Right renal cortex interstitium (tissue), 3 donors: Measurements from ENCODE around the gene CARD19. TPM values are rescaled to one million over a fixed set of nuclear protein-coding genes. Genes with fewer than 3 reads are reported as not detected.
A peak's percentile ranks its signal among the peaks of the same experiment; 100 is the strongest.

Experiments used
- DNase-seq, 3 donors: peaks; one replicate each; pipeline ENCODE4 v3.0.0-alpha.2; 2013; ENCODE audit warnings: low read depth in 3 of 3, low spot score in 2 of 3
- polyA plus RNA-seq, 3 donors: library from polyadenylated mRNA; unstranded; fragments of 120-200 nt; gene quantifications; one replicate each; pipeline ENCODE4 v1.2.1, GENCODE V29; 2013; ENCODE audit not compliant: insufficient read length in 3 of 3

CARD19 gene
- polyA plus RNA-seq, 3 donors = 14.8 to 18.0 (median 15.5) TPM

- no peak for DNase-seq
Measured at GRCh38 chr9:93117924-93118862, 22.2 kb downstream of the CARD19 start.

- DNase-seq = no peak
Measured at GRCh38 chr9:93118863-93119702, 23.1 kb downstream of the CARD19 start.

GRCh38 chr9:93119703-93119952 is 23.6 kb downstream of the CARD19 start:
- DNase-seq = no peak

GRCh38 chr9:93119953-93120845 is 24.2 kb downstream of the CARD19 start:
- no peak for DNase-seq

- DNase-seq = no peak
Measured at GRCh38 chr9:93120846-93121315, 24.9 kb downstream of the CARD19 start.

- DNase-seq = no peak
Measured at GRCh38 chr9:93121316-93122241, 25.6 kb downstream of the CARD19 start.

- DNase-seq = no peak
Measured at GRCh38 chr9:93122721-93123221, 26.8 kb downstream of the CARD19 start.

GRCh38 chr9:93123561-93124283 is 27.7 kb downstream of the CARD19 start:
- DNase-seq = no peak

- no peak for DNase-seq
Measured at GRCh38 chr9:93124793-93125192, 28.8 kb downstream of the CARD19 start.

- DNase-seq = no peak
Measured at GRCh38 chr9:93125331-93125894, 29.4 kb downstream of the CARD19 start.

- DNase-seq = no peak
Measured at GRCh38 chr9:93126151-93126781, 30.2 kb downstream of the CARD19 start.

GRCh38 chr9:93126825-93127368 is 30.9 kb downstream of the CARD19 start:
- peak in 1 of 3 donors; percentile 48 for DNase-seq

GRCh38 chr9:93127395-93127911 is 31.4 kb downstream of the CARD19 start:
- no peak for DNase-seq

- no peak for DNase-seq
Measured at GRCh38 chr9:93128011-93128714, 32.1 kb downstream of the CARD19 start.

- no peak for DNase-seq
Measured at GRCh38 chr9:93128715-93129224, 32.8 kb downstream of the CARD19 start.

GRCh38 chr9:93129286-93129685 is 33.3 kb downstream of the CARD19 start:
- DNase-seq = no peak
